CD4-positive, alpha-beta T cell treated with Interleukin-1 beta for 1 hour (primary cell): ENCODE results near the gene THEMIS.

ENCODE experiments used
- DNase-seq, 2 donors: peaks; one replicate each; pipeline ENCODE4 v3.0.0-alpha.2; 2020 to 2022

THEMIS gene

DNA sequence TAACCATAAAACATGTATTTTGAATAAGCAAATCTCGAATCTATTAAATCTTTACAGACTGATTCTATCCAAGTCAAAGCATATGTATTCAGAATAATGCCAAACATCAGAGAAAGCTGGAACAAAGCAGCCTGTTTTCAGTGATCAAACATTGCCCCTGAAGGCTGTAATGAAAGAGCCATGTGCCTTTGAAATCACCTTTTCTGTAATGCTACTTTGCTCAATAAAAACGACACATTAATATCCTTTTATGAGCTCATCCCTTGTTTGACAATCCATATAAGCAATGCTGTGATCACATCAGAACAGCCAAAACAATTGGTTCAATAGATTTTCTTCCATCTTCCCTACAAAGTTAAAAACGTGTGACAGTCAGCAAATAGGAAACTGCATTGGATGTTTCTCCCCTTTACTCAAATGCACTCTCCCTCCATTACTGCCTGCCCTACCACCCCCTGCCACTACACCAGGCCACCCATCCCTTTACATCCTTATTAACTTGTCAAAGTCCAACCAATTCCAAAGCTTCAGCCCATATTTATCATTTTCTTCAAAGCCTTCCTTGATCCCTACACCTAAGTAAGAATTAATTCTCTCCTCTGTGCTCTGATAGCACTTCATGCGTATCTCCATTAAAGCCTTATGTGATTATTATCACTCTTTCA lies 42.0 kb downstream of the THEMIS start:
- DNase-seq, result no peak

GRCh38 chr6:127857051-127857637 lies 43.7 kb downstream of the THEMIS start:
- no peak for DNase-seq

GRCh38 chr6:127855542-127856159 lies 45.2 kb downstream of the THEMIS start:
- DNase-seq, result peak; percentile 15 to 61

DNA sequence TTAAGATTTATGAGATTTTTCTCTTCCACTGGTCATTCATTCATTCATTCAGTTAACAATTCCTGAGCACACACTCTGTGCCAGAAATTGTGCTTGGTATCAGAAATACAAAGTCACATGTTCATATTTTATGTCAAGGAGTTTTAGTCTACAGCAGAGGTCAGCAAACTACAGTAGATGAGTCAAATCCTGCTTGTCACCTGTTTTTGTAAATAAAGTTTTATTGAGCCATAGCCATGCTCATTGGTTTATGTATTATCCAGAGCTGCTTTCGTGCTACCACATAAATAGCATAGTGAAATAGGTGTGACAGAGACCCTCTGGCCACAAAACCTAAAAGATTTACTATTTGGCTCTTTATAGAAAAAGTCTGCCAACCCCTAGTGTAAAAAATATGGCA lies 46.8 kb downstream of the THEMIS start:
- DNase-seq, result no peak

GRCh38 chr6:127851197-127851596 lies 49.7 kb downstream of the THEMIS start:
- DNase-seq, result no peak

GRCh38 chr6:127845242-127845641 lies 55.6 kb downstream of the THEMIS start:
- no peak for DNase-seq

DNA sequence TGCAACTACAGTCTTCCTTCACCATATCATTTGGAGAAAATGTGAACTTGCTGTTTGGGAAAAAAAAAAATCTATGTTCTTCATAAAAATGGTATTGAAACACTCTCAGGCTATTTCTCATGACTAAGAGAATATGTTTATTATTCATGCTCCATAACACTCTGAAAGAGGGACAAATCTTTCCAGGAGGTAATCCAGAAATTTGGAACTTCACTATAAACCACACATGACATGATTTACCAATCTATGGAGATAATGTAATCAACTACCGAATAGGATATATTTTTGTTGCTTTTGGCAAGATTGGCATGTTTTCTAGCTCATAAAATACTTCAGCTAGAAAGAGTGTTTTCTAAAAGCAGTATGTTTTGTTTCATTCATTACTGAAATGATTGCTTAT lies 56.3 kb downstream of the THEMIS start:
- no peak for DNase-seq

- DNase-seq, result no peak
Observed at GRCh38 chr6:127843582-127843981, 57.3 kb downstream of the THEMIS start.

- DNase-seq, result no peak
Observed at GRCh38 chr6:127842562-127842961, 58.3 kb downstream of the THEMIS start.

- DNase-seq, result no peak
Observed at GRCh38 chr6:127841811-127842210, 59.0 kb downstream of the THEMIS start.

GRCh38 chr6:127834136-127834535 lies 66.7 kb downstream of the THEMIS start:
- no peak for DNase-seq

DNA sequence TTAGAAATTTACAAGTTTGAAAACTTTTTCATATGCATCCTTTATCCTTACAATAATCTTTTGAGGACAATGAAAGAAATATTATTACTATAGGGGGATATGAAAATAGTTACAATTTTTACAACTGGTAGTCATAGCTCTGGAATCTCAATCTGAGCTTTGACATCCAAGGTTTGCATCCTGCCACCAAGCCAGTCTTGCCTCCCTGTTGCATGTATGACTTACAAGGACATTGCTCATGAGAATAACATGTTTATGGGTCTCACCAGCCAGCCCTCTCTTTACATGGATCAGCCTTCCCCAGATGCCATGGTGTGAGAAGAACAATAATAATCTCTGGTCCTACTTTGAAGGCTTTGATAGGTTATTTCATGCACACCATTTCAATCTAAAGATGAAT lies 67.5 kb downstream of the THEMIS start:
- no peak for DNase-seq

GRCh38 chr6:127832381-127832780 lies 68.5 kb downstream of the THEMIS start:
- no peak for DNase-seq

DNA sequence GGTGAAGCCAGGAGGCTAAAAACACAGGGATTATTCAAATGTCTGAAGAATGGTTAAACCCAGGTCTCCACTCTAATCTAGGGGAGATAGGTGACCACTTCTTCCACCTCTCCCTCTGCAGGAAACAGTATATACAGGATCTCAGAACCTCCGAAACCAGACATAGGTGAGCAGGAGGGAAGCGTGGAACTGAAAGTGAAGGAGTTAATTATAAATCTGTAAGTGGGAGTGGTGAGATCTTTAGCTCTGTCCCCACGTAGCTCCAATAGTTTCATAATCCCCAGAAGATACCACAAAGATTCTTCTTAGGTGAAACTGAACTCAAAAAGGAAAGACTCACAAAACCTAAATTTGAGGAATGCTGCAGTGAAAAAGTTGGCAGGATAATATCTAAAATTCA lies 76.8 kb downstream of the THEMIS start:
- DNase-seq, result no peak

DNA sequence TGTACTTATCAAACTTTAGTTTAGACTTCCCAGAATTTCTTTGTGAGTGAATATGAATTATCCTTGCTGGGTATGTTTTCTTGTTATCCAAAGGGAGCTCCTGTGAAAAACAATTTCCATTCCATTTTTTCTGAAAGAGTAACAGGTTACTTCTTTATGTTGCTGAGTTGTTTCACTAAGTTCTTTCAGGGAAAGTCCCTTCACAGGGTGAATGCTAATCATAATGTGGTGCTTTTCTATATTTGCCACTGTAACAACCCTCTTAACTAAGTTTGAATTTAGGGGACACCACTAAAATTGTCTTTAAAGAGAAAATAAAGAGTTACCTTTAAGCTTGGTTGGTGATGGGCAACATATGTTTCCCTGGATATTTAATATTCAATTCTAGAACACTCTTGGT lies 79.4 kb downstream of the THEMIS start:
- no peak for DNase-seq

GRCh38 chr6:127818149-127818548 lies 82.7 kb downstream of the THEMIS start:
- no peak for DNase-seq

GRCh38 chr6:127816643-127817042 lies 84.2 kb downstream of the THEMIS start:
- no peak for DNase-seq

GRCh38 chr6:127813699-127814027 lies 87.2 kb downstream of the THEMIS start:
- DNase-seq, result peak in 1 of 2 donors; percentile 8

DNA sequence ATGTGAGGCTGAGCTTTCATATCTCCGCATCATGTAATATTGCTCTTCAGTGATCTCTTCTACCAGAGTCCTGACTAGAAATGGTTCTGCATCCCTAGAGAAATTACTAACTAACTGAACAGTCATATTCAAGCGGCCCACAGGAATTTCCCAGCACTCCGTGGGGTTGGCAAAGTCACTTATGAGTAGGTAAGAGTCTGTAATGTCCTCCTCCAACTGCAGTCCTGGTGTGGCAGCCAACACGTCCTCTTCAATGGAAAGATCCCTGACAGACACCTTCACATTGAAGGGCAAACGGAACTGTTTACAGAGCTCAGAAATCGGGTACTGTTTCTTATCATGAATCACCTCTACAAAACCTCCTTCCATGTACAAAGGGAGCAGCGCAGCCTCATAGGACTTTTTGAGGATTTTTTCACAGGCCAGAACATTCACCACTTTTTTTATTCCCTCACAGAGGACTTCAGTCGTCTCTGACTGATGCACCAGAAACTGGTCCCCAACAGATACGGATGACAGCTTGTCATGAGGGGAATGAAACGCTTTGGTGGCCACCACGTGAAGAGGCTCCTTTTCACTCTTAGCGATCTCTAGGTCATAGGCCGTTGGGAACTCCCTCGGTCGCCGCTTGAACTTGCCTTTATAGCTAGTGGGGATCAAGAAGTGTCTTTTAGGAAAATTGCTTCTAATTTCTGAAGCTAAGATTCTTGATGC lies 87.7 kb downstream of the THEMIS start:
- no peak for DNase-seq

- no peak for DNase-seq
Observed at GRCh38 chr6:127811900-127812570, 88.8 kb downstream of the THEMIS start.

DNA sequence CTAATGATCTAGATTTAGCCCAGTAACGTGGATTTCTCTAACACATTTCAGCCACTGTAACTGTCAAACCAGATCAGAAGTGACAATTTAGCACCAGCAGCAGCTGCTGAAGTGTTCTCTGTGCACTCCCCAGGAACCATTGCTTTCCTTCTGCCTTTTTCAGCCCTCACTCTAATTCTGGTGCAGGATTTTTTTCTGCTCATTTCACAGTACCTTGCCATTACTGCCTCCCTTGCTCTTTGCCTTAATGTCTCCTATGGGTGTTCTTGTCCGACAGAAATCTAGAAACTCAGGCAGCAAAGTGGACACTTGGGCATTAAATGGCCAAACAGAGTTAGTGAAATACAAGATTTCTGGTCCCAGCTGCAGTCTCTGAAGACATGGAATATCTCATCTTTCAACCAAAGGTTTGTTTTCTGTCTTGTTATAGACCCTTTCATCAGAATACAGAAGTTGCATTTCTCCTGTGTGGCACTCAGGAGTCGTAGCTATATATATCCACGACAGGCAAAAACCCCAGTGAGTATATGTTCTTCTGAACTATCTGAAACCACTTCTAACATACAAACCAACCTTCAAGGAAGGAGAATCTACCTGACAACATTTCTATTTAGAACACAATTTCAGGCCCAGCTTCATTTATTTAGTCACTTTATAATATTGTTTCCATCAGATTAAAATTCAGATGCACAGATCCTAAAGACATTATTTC lies 92.9 kb downstream of the THEMIS start:
- no peak for DNase-seq

- DNase-seq, result no peak
Observed at GRCh38 chr6:127796713-127797112, 104.1 kb downstream of the THEMIS start.

- no peak for DNase-seq
Observed at GRCh38 chr6:127794405-127794804, 106.5 kb downstream of the THEMIS start.
